Thyroid gland (tissue), 4 donors: ENCODE data around the gene ELP4. TPM values are rescaled to one million over a fixed set of nuclear protein-coding genes. Genes with fewer than 3 reads are reported as not detected.

ENCODE experiments used
- DNase-seq, 2 donors: peaks; one replicate each; pipeline ENCODE4 v3.0.0-alpha.2; 2019
- H3K27ac ChIP-seq, 3 donors: fragments of 200-600 bp; sonication (generic); 1 replicate in 2 of 3; 2 replicates in 1 of 3; pipeline ENCODE4 v1.5.1; 2016 to 2019; ENCODE audit warnings: mild to moderate bottlenecking in 1 of 3, moderate library complexity in 1 of 3
- H3K27me3 ChIP-seq: fragments of 200-600 bp; sonication (generic); one replicate; pipeline ENCODE4 v1.5.1; 2019
- H3K36me3 ChIP-seq, 2 donors: fragments of 200-600 bp; sonication (generic); one replicate each; pipeline ENCODE4 v1.5.1; 2016 to 2019
- H3K4me1 ChIP-seq, 2 donors: fragments of 200-600 bp; sonication (generic); one replicate each; pipeline ENCODE4 v1.5.1; 2017 to 2019
- H3K4me3 ChIP-seq, 3 donors: fragments of 200-600 bp; sonication (generic); replicated peaks in 1 of 3; 1 replicate in 2 of 3; 2 replicates in 1 of 3; pipeline ENCODE4 v1.5.1; 2016; ENCODE audit warnings: mild to moderate bottlenecking in 1 of 3
- H3K9me3 ChIP-seq: fragments of 200-600 bp; sonication (generic); one replicate; pipeline ENCODE4 v1.5.1; 2017
- POLR2A ChIP-seq, 2 donors: fragments of 450-650 bp; IDR thresholded peaks; one replicate each; pipeline ENCODE4 v1.6.1; 2017; ENCODE audit warnings: antibody characterized with exemption in 2 of 2, mild to moderate bottlenecking in 2 of 2, moderate library complexity in 1 of 2
- WGBS, 2 donors: methylation state at CpG; one replicate each; pipeline ENCODE4 v1.1.5; 2017; 5-methylcytosine and 5-hydroxymethylcytosine counted together
- intact Hi-C: fragments of 100-400 bp; cut with DNase I; formaldehyde crosslinking; loops from one replicate; pipeline ENCODE4 v1.15.1; 2023
- total RNA-seq, 4 donors: library from RNA; depleted of rRNA; stranded (reverse); fragments of >200 nt; gene quantifications; one replicate each; pipeline ENCODE4 v1.2.3, GENCODE V29; 2016
- TF ChIP-seq, protein P1 (sequence below), 6 experiments: fragments of 200-600 bp in 3 of 6; fragments of 450-650 bp in 3 of 6; sonication (generic) in 3 of 6; IDR thresholded peaks; one replicate each; pipeline ENCODE4 v1.5.1; 2016 to 2019; ENCODE audit warnings: antibody characterized with exemption in 6 of 6, mild to moderate bottlenecking in 2 of 6, inconsistent platforms in 1 of 6, moderate library complexity in 1 of 6

ELP4 gene
- total RNA-seq, 4 donors from 2014 or later = 27.4 to 36.5 (median 33.0) TPM

- Histone ChIP-seq H3K36me3 (no peaks in the 10 kb centered on the region), H3K4me3 (no peak overlapping the region), H3K27me3 (no peaks in the 10 kb centered on the region), H3K27ac (no peak overlapping the region), H3K4me1 (no peaks in the 10 kb centered on the region), H3K9me3 (no peaks in the 10 kb centered on the region)
- no peak for TF ChIP-seq POLR2A (IDR thresholded peaks at IDR 0.05)
- TF ChIP-seq, protein P1, sequence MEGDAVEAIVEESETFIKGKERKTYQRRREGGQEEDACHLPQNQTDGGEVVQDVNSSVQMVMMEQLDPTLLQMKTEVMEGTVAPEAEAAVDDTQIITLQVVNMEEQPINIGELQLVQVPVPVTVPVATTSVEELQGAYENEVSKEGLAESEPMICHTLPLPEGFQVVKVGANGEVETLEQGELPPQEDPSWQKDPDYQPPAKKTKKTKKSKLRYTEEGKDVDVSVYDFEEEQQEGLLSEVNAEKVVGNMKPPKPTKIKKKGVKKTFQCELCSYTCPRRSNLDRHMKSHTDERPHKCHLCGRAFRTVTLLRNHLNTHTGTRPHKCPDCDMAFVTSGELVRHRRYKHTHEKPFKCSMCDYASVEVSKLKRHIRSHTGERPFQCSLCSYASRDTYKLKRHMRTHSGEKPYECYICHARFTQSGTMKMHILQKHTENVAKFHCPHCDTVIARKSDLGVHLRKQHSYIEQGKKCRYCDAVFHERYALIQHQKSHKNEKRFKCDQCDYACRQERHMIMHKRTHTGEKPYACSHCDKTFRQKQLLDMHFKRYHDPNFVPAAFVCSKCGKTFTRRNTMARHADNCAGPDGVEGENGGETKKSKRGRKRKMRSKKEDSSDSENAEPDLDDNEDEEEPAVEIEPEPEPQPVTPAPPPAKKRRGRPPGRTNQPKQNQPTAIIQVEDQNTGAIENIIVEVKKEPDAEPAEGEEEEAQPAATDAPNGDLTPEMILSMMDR (IDR thresholded peaks at IDR 0.05) = no peak
- 94 to 99% methylated on average over 2 of the region's 2 CpGs for WGBS, 2 donors
- DNase-seq = no peak
- intact Hi-C loops = no loop called here
These were observed 31.4 kb upstream of the ELP4 start for GRCh38 chr11:31478223-31478590.

DNA sequence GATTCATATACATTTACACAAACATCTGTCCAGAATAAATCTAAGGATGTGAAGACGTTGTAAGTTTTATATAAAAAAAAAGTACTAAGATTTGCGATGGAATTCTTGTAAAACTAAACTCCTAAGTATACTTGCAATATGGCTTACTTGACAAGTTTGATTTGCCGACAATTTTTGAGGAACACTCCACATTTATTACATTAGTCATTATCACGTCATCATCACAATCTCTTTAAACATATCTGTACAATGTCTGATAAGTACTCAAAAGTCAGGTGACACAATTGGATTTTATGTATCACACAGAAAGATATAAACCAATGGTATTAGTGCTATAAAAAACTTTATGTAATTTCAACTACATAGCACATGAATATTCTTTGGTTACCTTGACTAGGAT is 30.5 kb upstream of the ELP4 start:
- WGBS, 2 donors = 95 to 96% methylated on average over 4 of the region's 4 CpGs
- no peak overlapping the region for H3K27ac ChIP-seq
- intact Hi-C loops = no loop called here
- no peak for TF ChIP-seq POLR2A (IDR thresholded peaks at IDR 0.05)
- TF ChIP-seq, protein P1 (IDR thresholded peaks at IDR 0.05) = no peak
- DNase-seq = no peak
- H3K4me3 ChIP-seq = no peak overlapping the region
- H3K4me1 ChIP-seq = no peaks in the 10 kb centered on the region
- no peaks in the 10 kb centered on the region for H3K36me3 ChIP-seq
- no peaks in the 10 kb centered on the region for H3K27me3 ChIP-seq
- no peaks in the 10 kb centered on the region for H3K9me3 ChIP-seq

DNA sequence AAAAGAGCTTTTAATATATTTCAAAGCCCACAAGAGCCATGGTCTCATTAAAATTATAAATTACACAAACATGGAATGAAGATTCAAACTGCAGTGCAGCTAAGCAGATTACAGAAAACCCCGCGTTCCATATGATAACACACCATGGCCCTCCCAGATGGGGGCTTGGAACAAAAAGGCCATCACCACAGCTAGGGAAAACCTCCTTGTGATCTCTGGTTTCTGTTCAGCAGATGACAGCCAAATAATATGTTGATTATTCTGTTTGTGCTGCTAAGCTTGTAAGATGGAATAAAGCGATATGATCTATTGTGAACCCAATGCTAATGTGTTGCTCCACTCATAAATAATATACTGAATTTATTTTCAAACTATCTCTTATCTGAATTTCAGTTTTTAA is 28.6 kb upstream of the ELP4 start:
- Histone ChIP-seq H3K4me1 (no peaks in the 10 kb centered on the region), H3K36me3 (no peaks in the 10 kb centered on the region), H3K27me3 (no peaks in the 10 kb centered on the region), H3K4me3 (no peak overlapping the region), H3K27ac (no peak overlapping the region), H3K9me3 (no peaks in the 10 kb centered on the region)
- intact Hi-C loops = no loop called here
- no peak for DNase-seq
- WGBS, 2 donors = 85 to 91% methylated on average over 3 of the region's 3 CpGs
- no peak for TF ChIP-seq POLR2A (IDR thresholded peaks at IDR 0.05)

- DNase-seq = no peak
- H3K27me3 ChIP-seq = no peaks in the 10 kb centered on the region
- H3K4me1 ChIP-seq = no peaks in the 10 kb centered on the region
- TF ChIP-seq POLR2A (IDR thresholded peaks at IDR 0.05) = no peak
- TF ChIP-seq, protein P1 (IDR thresholded peaks at IDR 0.05) = no peak
- no peak overlapping the region for H3K4me3 ChIP-seq
- H3K27ac ChIP-seq = no peak overlapping the region
- no peaks in the 10 kb centered on the region for H3K36me3 ChIP-seq
- intact Hi-C loops = no loop called here
- WGBS, 2 donors = 86 to 89% methylated on average over 4 of the region's 4 CpGs
- H3K9me3 ChIP-seq = no peaks in the 10 kb centered on the region
These were observed 25.1 kb upstream of the ELP4 start for GRCh38 chr11:31484497-31484896.

DNA sequence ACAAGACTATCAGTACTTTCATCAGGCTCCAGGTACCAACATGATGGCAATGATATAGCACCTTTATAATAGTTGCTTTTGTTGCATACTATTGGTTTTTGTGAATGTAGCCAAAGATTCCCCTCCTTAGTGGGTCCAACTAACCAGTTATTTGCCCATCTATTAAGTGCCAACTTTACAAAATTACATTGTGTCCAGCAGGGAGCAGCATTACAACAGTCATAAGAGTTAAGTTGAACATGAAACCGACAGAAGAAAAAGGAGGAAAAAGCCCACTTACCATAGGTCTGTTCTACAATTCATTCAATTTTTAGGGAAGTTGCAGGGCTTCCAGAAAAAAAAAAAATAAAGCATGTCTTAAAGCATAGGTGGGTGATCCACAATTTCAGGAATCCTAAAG is 21.7 kb upstream of the ELP4 start:
- no peak overlapping the region for H3K27ac ChIP-seq
- no peaks in the 10 kb centered on the region for H3K9me3 ChIP-seq
- DNase-seq = peak in 1 of 2 donors; percentile 6
- H3K27me3 ChIP-seq = no peaks in the 10 kb centered on the region
- intact Hi-C loops = no loop called here
- 21 to 34% methylated on average over 1 of the region's 1 CpG for WGBS, 2 donors
- no peaks in the 10 kb centered on the region for H3K4me1 ChIP-seq
- TF ChIP-seq POLR2A (IDR thresholded peaks at IDR 0.05) = no peak
- TF ChIP-seq, protein P1 (IDR thresholded peaks at IDR 0.05) = peak in 3 of 6 experiments; percentile 40 to 52 (median 45)
- H3K4me3 ChIP-seq = no peak overlapping the region
- H3K36me3 ChIP-seq = no peaks in the 10 kb centered on the region
